Heart right ventricle (tissue), 16 donors: ENCODE results near the gene COL6A3. TPM values are rescaled to one million over a fixed set of nuclear protein-coding genes. Genes with fewer than 3 reads are reported as not detected.
A peak's percentile ranks its signal among the peaks of the same experiment; 100 is the strongest.

Experiments used
- ATAC-seq, 8 donors: fragments of 200-7000 bp; cut with Tn5 transposase; one replicate each; pipeline ENCODE4 v1.9.1; 2020; ENCODE audit warnings: mild to moderate bottlenecking in 8 of 8, moderate library complexity in 8 of 8, moderate number of reproducible peaks in 1 of 8
- DNase-seq, 2 donors: peaks; one replicate each; pipeline ENCODE4 v3.0.0-alpha.2; 2020
- H3K27ac ChIP-seq, 10 donors: fragments of 200-600 bp; sonication (generic) in 2 of 10; one replicate each; pipeline versions ENCODE4 v1.5.0 to v1.8.0; 2020 to 2022; ENCODE audit warnings: mild to moderate bottlenecking in 3 of 10
- H3K27me3 ChIP-seq, 7 donors: fragments of 200-600 bp; one replicate each; pipeline ENCODE4 v1.8.0; 2021 to 2022; ENCODE audit warnings: mild to moderate bottlenecking in 2 of 7
- H3K36me3 ChIP-seq, 9 donors: fragments of 200-600 bp; sonication (generic) in 1 of 9; one replicate each; pipeline versions ENCODE4 v1.5.0 to v1.8.0; 2020 to 2022; ENCODE audit warnings: mild to moderate bottlenecking in 2 of 9
- H3K4me1 ChIP-seq, 9 donors: fragments of 200-600 bp; sonication (generic) in 1 of 9; one replicate each; pipeline versions ENCODE4 v1.5.0 to v1.8.0; 2020 to 2022; ENCODE audit warnings: mild to moderate bottlenecking in 4 of 9
- H3K4me3 ChIP-seq, 10 donors: fragments of 200-600 bp; sonication (generic) in 2 of 10; one replicate each; pipeline versions ENCODE4 v1.5.0 to v1.8.0; 2020 to 2022; ENCODE audit warnings: mild to moderate bottlenecking in 7 of 10, moderate library complexity in 2 of 10
- H3K9me3 ChIP-seq, 11 donors: fragments of 200-600 bp in 10 of 11; sonication (generic) in 2 of 11; one replicate each; pipeline versions ENCODE4 v1.5.0 to v1.8.0; 2013 to 2022; ENCODE audit warnings: mild to moderate bottlenecking in 2 of 11, control low read depth in 1 of 11, moderate library complexity in 1 of 11
- WGBS, 2 donors: extraction: QIAGEN DNeasy Blood & Tissue Kit; methylation state at CpG; one replicate each; pipeline ENCODE4 v1.1.7; 2013; ENCODE audit warnings: inconsistent platforms in 1 of 2; 5-methylcytosine and 5-hydroxymethylcytosine counted together
- intact Hi-C, 10 donors: fragments of 100-400 bp; cut with DNase I; formaldehyde crosslinking; loops; one replicate each; pipeline versions ENCODE4 v1.11.1 to v1.14.2; 2022
- polyA plus RNA-seq, 2 donors: library from polyadenylated mRNA; stranded (reverse); fragments of 200-250 nt; gene quantifications; one replicate each; pipeline ENCODE4 v1.2.3, GENCODE V29; 2013
- total RNA-seq, 10 donors: library from RNA; stranded (reverse); fragmentation: NEBNext Ultra II Directional in 3 of 10; extraction: Animal tissue kit (Norgen Biotek cat#: 25700) in 3 of 10; gene quantifications; one replicate each; pipeline versions ENCODE4 v1.2.1 to v1.2.4, GENCODE V29; 2021 to 2023
- TF ChIP-seq, protein P1 (sequence below), 9 donors: fragments of 200-600 bp; sonication (generic) in 2 of 9; IDR thresholded peaks; one replicate each; pipeline versions ENCODE4 v1.5.0 to v1.8.0; 2021 to 2022; ENCODE audit warnings: antibody characterized with exemption in 9 of 9, mild to moderate bottlenecking in 5 of 9, moderate library complexity in 1 of 9
- donor health status: Arrhythmogenic right ventricular cardiomyopathy.
- donor health status: ischemic (EF 13 %, LVEDD 7.1; RV severe dilation, severe dysfunction).
- donor health status: healthy with polysubstance abuse.
- donor health status: DM: no; HTN: yes; CAD: no.
- donor health status: DM: no; HTN: no; CAD: no.
- donor health status: ischemic (EF 25% LVEDD 6.9; RV normal size, moderate dysfunction).
- donor health status: ischemic (EF 25% LVEDD 5.7; RV mildly dilated, moderate dysfunction).
- donor health status: healthy.
- donor health status: DM: yes; HTN: yes; CAD: no.
- donor health status: Ischemic cardiomyopathy.
- donor health status: ischemic (EF 35%, LVEDD 5.7; RV mildly dilated, moderate dysfunction).
- donor health status: nonischemic (EF 11% LVEDD 7.7; RV severe dilation, severe dysfunction).
- donor health status: DM: yes; HTN: yes; CAD: no.
- donor health status: PGD.
- donor health status: ischemic (EF 29% LVEDD 5.4; RV normal size, mild dysfunction).
- donor health status: nonischemic (EF 23%, LVEDD 6.1; RV moderate dilation, normal function).

The COL6A3 gene
- total and polyA plus RNA-seq, 12 donors: 27.7 to 222 (median 47.5) TPM

DNA sequence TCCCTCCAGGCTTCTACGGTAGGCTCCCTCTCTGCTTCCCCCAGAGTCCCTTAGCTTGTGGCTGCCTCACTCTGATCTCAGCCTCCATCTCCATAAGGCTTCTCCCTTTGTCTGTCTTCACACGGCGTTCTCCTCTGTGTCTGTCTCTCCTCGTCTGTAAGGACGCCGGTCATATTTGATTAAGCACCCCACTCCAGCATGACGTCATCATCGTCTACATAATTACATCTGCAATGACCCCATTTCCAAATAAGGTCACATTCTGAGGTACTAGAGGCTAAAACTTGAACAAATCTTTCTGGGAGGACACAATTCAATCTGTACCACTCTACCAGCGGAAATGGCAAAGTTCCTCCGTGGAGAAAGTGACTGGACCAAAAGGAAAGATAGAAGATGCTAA, 8.3 kb upstream of the COL6A3 start:
- intact Hi-C loops: loop anchor here in 8 of 10 donors (1.0 to 10.0 kb wide), 7 partner anchors 45 to 152 kb away; no protein-coding TSS in a partner anchor
- Histone ChIP-seq H3K9me3 (no peaks in the 10 kb centered on the region), H3K27ac (peak overlapping the region in 3 of 10 donors; percentile 7 to 54 (median 54)), H3K36me3 (no peaks in the 10 kb centered on the region), H3K4me1 (peaks cover 0 to 28% (median 18%) of the 10 kb centered on the region in 9 donors), H3K4me3 (no peak overlapping the region), H3K27me3 (peaks cover 0 to 10% (median 3%) of the 10 kb centered on the region in 7 donors)
- DNase-seq: no peak
- peak in 1 of 8 donors; percentile 28 for ATAC-seq
- 87 to 90% methylated on average over 10 of the region's 10 CpGs for WGBS, 2 donors
- TF ChIP-seq, protein P1, sequence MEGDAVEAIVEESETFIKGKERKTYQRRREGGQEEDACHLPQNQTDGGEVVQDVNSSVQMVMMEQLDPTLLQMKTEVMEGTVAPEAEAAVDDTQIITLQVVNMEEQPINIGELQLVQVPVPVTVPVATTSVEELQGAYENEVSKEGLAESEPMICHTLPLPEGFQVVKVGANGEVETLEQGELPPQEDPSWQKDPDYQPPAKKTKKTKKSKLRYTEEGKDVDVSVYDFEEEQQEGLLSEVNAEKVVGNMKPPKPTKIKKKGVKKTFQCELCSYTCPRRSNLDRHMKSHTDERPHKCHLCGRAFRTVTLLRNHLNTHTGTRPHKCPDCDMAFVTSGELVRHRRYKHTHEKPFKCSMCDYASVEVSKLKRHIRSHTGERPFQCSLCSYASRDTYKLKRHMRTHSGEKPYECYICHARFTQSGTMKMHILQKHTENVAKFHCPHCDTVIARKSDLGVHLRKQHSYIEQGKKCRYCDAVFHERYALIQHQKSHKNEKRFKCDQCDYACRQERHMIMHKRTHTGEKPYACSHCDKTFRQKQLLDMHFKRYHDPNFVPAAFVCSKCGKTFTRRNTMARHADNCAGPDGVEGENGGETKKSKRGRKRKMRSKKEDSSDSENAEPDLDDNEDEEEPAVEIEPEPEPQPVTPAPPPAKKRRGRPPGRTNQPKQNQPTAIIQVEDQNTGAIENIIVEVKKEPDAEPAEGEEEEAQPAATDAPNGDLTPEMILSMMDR (IDR thresholded peaks at IDR 0.05): no peak

DNA sequence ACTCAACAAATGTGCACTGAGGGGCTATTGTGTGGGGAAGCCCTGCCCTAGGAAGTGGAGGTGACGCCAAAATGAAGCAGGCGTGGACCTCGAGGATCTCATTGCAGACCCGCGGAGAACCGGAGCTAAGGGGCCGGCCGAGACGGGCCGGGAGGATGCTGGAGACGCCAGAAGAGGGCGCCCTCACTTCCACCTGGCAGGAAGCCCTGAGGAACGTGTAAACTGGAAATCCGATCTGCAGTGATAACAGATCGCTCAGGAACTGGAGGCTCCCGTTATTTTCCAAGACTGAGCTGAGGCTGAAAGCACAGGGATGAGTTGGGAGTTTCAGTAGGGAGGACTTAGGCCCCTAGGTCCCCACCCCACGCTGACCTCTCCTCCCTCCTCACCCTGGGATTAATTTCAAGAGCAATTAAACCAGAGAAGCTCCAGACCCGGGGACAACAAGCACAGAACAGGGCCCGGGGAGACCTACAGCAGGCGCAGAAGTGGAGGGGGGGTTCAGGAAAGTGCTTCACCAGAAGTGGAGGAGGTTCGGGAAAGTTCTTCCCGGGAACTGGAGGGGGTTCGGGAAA, 7.7 kb upstream of the COL6A3 start:
- intact Hi-C loops: loop anchor here in 9 of 10 donors (1.0 to 10.0 kb wide), 8 partner anchors 46 to 153 kb away; no protein-coding TSS in a partner anchor
- Histone ChIP-seq H3K4me1 (peaks cover 0 to 28% (median 18%) of the 10 kb centered on the region in 9 donors), H3K4me3 (peak overlapping the region in 7 of 10 donors; percentile 1 to 38 (median 27)), H3K36me3 (no peaks in the 10 kb centered on the region), H3K9me3 (no peaks in the 10 kb centered on the region), H3K27ac (peak overlapping the region in 9 of 10 donors; percentile 0 to 54 (median 23)), H3K27me3 (peaks cover 0 to 10% (median 3%) of the 10 kb centered on the region in 7 donors)
- TF ChIP-seq, protein P1 (IDR thresholded peaks at IDR 0.05): peak; percentile 61 to 93 (median 87)
- ATAC-seq (peak; percentile 84 to 92 (median 88)), DNase-seq (peak; percentile 77 to 85)
- WGBS, 2 donors: 13 to 16% methylated on average over 23 of the region's 23 CpGs

DNA sequence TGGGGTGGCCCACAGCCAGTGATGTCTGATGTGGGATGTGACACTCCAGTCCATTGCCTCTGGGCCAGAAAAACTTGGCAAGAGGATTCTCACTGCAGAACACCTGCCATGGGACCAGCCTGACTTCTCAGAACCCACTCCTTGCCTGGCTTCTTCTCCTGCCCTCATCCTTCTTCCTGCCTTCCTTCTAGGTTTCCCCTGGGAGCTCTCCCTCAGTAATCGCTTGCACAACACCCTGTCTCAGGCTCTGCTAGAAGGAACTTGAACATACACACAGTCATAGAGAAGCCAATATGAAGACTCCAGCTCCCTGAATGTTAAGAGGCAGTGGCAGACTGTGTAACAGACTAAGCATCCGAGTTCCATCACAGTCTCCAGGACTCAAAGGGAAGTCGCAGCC, 4.3 kb upstream of the COL6A3 start:
- ATAC-seq: peak in 1 of 8 donors; percentile 26
- peaks cover 0 to 23% (median 12%) of the 10 kb centered on the region in 9 donors for H3K4me1 ChIP-seq
- H3K9me3 ChIP-seq: no peaks in the 10 kb centered on the region
- no peak overlapping the region for H3K27ac ChIP-seq
- H3K36me3 ChIP-seq: no peaks in the 10 kb centered on the region
- no peak overlapping the region for H3K4me3 ChIP-seq
- 85 to 93% methylated on average over 3 of the region's 3 CpGs for WGBS, 2 donors
- DNase-seq: no peak
- peaks cover 0 to 18% (median 8%) of the 10 kb centered on the region in 7 donors for H3K27me3 ChIP-seq
- intact Hi-C loops: loop anchor here in 3 of 10 donors (10.0 kb wide), 3 partner anchors 157 to 323 kb away; no protein-coding TSS in a partner anchor
- TF ChIP-seq, protein P1 (IDR thresholded peaks at IDR 0.05): no peak

DNA sequence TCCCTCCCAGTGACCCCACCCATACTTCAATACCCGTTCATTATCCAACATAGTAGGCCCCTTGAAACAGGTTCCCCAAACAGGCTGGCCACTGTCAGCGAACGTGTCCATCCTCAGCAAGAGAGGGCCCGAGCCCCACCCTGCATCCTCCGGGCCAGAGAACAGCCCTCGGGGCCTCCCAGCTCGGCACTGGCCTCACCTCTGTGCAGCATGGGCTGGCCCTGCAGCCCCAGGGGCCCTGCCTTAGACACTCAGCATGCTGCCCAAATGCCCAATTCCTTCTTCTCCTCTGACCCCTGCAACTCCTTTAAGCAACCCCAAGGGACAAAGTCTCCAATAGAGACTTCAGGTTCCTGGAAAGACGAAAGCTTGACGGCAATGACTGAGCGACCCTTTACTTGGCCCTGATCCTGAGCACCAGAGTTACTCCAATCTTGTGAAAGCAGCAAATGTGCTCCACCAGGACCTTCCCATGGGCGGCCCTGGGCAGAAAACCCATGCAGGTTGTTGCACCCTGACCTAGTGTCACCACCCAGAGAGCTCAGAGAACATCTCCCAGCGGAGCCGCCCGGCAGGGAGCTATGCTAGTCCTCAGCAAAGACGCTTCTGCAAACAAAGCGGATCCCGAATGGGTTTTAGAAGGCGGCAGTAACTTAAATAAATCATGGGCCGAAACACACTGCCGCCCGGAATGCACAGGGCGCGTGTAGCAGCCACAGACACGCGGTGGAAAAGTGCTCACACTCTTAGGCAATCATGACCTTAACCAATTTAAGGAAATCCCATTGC, 782 bp downstream of the COL6A3 start:
- DNase-seq (peak in 1 of 2 donors; percentile 43), ATAC-seq (peak; percentile 14 to 61 (median 41))
- H3K9me3 ChIP-seq: no peaks in the 10 kb centered on the region
- peaks cover 0 to 26% (median 3%) of the 10 kb centered on the region in 7 donors for H3K27me3 ChIP-seq
- peaks cover 0 to 7% (median 0%) of the 10 kb centered on the region in 9 donors for H3K36me3 ChIP-seq
- intact Hi-C loops: loop anchor here in 6 of 10 donors (5.0 to 10.0 kb wide), 8 partner anchors 91 to 318 kb away; no protein-coding TSS in a partner anchor
- H3K4me1 ChIP-seq: peaks cover 0 to 27% (median 11%) of the 10 kb centered on the region in 9 donors
- WGBS, 2 donors: 62 to 71% methylated on average over 25 of the region's 25 CpGs
- TF ChIP-seq, protein P1 (IDR thresholded peaks at IDR 0.05): no peak
- peak overlapping the region; percentile 66 to 87 (median 81) for H3K27ac ChIP-seq
- peak overlapping the region; percentile 32 to 63 (median 57) for H3K4me3 ChIP-seq
